Measurements from ENCODE around the gene KCTD7.
"Not testable (repeated sequence)": the region's sequence is repeated elsewhere in the genome, so short reads cannot be mapped to it uniquely, and the experiment has no call there.

KCTD7 gene

DNA sequence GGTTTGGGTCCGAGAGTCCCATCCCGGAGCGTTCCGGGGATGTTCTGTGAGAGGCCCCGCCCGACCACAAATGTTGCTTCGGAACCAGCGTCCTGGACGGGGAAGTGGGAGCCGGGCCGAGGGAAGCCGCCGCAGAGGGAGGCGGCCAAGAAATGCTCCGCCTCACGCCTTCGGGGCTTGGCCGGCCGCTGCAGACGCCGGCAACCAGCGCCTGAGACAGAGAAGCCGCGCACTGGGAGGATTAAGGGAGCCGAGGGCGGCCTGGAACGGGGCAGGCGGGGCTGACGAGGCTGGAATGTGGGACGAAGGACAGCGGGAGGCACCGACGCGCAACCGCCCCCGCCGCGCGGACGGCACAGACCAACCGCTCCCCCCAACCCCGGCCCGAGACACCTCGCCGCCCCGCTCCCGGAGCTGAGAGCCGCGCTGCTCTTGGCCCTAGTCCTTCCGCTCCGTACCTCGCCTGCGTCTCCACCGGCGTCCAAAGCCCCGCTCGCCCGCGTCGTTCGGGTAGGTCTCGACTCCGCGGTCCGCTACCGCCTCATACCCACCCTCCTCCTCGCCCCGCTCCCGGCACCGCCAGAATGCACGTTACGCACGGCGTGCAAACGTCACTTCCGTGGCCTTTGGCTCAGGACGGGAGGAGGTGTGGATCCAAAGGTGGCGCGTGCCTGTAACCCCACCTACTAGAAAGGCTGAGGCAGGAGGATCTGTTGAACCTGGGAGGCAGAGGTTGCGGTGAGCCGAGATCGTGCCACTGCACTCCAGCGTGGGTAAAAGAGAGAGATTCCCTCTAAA lies 36.7 kb upstream of the KCTD7 start:
- no peak for DNase-seq (ENCODE audit: low read depth)
- TF ChIP-seq, protein P1, sequence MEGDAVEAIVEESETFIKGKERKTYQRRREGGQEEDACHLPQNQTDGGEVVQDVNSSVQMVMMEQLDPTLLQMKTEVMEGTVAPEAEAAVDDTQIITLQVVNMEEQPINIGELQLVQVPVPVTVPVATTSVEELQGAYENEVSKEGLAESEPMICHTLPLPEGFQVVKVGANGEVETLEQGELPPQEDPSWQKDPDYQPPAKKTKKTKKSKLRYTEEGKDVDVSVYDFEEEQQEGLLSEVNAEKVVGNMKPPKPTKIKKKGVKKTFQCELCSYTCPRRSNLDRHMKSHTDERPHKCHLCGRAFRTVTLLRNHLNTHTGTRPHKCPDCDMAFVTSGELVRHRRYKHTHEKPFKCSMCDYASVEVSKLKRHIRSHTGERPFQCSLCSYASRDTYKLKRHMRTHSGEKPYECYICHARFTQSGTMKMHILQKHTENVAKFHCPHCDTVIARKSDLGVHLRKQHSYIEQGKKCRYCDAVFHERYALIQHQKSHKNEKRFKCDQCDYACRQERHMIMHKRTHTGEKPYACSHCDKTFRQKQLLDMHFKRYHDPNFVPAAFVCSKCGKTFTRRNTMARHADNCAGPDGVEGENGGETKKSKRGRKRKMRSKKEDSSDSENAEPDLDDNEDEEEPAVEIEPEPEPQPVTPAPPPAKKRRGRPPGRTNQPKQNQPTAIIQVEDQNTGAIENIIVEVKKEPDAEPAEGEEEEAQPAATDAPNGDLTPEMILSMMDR (IDR thresholded peaks at IDR 0.05; ENCODE audit: control insufficient read depth, insufficient read depth, low read depth, low read length, missing control alignments) = no peak
- H3K4me3 ChIP-seq (ENCODE audit: control insufficient read depth, low read depth, low read length) = peak overlapping the region; percentile 94

DNA sequence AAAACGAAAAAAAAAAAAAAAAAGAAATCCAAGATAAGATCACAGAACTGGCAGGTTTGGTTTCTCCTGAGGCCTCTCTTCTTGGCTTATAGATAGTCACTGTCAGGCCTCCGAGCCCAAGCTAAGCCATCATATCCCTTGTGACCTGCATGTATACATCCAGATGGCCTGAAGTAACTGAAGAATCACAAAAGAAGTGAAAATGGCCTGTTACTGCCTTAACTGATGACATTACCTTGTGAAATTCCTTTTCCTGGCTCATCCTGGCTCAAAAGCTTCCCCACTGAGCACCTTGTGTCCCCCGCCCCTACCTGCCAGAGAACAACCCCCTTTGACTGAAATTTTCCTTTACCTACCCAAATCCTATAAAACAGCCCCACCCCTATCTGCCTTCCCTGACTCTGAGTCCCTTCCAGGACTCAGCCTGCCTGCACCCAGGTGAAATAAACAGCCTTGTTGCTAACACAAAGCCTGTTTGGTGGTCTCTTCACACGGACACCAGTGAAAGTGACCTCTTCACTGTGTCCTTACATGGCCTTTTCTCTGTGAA lies 36.0 kb upstream of the KCTD7 start:
- not testable (repeated sequence) for DNase-seq (ENCODE audit: low read depth)
- H3K4me3 ChIP-seq (ENCODE audit: control insufficient read depth, low read depth, low read length) = peak overlapping the region; percentile 94

DNA sequence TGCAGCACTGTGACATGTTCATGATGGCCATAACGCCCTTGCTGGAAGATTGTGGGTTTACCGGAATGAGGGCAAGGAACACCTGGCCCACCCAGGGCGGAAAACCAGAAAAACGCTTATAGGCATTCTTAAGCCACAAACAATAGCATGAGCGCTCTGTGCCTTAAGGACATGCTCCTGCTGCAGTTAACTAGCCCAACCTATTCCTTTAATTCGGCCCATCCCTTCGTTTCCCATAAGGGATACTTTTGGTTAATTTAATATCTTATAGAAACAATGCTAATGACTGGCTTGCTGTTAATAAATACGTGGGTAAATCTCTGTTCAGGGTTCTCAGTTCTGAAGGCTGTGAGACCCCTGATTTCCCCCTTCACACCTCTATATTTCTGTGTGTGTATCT lies 34.6 kb upstream of the KCTD7 start:
- DNase-seq (ENCODE audit: low read depth); H3K4me3 ChIP-seq (ENCODE audit: control insufficient read depth, low read depth, low read length): not testable (repeated sequence)

DNA sequence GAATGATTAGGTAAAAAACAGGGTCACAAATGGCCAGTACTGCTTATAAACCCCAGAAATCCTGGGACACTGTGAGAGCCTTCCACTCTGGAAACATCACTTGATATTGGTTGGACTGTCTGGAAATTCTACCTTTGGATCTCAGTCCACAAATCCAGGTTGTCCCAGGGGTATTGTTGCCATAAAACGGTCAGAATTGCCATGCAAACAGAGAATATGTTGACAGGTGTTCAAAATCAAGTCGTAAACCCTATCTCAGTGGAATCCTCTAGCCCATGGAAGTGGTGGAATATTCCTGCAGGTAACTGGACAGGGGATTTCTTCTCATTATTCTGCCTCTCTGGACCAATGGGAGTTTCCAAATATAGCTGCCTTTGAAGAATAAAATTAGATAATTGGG lies 31.2 kb upstream of the KCTD7 start:
- TF ChIP-seq, protein P1 (IDR thresholded peaks at IDR 0.05; ENCODE audit: control insufficient read depth, insufficient read depth, low read depth, low read length, missing control alignments) = no peak
- no peak for DNase-seq (ENCODE audit: low read depth)
- H3K4me3 ChIP-seq (ENCODE audit: control insufficient read depth, low read depth, low read length) = no peak overlapping the region

DNA sequence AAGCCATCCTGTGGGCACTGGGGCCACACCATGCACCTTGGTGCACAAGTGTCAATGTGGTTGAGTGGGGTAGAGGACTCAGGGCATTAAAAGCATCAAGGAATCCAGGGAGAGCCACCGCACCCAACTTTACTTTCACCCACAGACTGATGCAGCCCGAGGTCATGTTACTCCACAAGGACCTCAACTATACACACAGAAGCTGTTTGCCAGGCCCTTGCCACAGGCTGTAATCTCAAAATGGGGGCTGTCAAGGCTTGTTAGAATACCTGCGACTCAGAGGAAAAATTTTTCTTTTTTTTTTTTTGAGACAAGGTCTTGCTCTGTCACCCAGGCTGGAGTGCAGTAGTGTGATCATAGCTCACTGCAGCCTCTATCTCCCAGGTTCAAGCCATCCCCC lies 26.5 kb upstream of the KCTD7 start:
- no peak for DNase-seq (ENCODE audit: low read depth)
- TF ChIP-seq, protein P1 (IDR thresholded peaks at IDR 0.05; ENCODE audit: control insufficient read depth, insufficient read depth, low read depth, low read length, missing control alignments) = no peak
- no peak overlapping the region for H3K4me3 ChIP-seq (ENCODE audit: control insufficient read depth, low read depth, low read length)

DNA sequence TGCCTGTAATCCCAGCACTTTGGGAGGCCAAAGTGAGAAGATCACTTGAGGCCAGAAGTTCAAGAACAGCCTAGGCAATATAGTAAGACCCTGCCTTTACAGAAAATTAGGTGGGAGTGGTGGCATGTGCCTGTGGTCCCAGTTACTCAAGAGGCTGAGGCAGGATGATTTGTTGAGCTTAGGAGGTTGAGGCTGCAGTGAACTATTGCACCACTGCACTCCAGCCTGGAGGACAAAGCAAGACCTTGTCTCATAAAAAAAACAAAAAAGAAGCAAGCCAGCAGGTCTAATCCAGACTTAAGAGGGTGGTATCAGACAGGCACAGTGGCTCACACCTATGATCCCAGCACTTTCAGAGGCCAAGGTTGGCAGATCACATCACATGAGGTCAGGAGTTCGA lies 24.5 kb upstream of the KCTD7 start:
- TF ChIP-seq, protein P1 (IDR thresholded peaks at IDR 0.05; ENCODE audit: control insufficient read depth, insufficient read depth, low read depth, low read length, missing control alignments) = no peak
- no peak for DNase-seq (ENCODE audit: low read depth)
- no peak overlapping the region for H3K4me3 ChIP-seq (ENCODE audit: control insufficient read depth, low read depth, low read length)

DNA sequence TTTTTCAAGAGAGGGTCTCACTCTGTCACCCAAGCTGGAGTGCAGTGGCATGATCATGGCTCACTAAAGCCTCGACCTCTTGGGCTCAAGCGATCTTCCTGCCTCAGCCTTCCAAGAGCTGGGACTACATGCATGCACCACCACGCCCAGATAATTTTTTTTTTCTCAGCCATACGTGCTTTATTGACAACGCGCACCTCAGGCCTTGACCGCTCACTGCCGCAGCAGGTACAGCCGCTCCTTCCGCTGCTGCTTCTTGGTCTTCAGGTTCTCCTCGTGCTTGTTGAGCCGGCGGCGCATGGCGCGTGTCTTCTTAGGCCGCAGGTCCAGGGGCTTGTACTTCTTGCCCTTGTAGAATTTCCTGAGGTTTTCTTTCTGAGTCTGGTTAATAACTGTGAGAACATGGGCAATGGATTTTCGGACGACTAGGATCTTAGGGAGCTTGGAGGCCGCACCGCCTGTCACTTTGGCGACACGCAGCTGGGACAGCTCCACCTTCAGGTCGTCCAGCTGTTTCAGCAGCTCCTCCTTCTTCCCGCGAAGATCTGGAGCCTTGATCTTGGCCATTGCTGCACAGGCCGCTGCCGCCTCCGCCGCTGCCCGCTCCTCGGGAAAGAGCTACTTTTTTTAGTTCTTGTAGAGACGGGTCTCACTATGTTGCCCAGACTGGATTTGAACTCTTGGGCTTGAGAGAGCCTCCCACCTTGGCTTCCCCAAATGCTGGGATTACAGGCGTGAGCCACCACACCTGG lies 22.0 kb upstream of the KCTD7 start:
- not testable (repeated sequence) for DNase-seq (ENCODE audit: low read depth); H3K4me3 ChIP-seq (ENCODE audit: control insufficient read depth, low read depth, low read length)

DNA sequence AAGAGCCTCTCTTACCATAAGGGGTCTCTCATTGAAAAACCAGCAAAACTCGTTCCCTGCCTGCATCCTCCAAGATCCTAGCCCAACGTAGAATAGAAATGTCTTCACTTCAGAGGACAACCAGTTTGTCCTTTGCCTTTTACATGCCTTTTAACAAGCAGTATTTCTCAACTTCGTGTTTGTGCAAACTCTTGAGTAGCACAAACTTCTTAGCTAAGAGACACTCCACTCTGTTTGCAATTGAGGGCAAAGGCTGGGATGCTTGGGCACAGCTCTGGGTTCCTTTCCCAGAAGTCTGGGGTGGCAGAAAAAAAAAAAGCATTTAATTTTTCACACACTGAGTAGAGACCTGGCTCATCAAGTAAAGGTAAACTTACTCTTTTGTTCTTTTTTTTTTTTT lies 19.5 kb upstream of the KCTD7 start:
- DNase-seq (ENCODE audit: low read depth) = no peak
- H3K4me3 ChIP-seq (ENCODE audit: control insufficient read depth, low read depth, low read length) = no peak overlapping the region
- TF ChIP-seq, protein P1 (IDR thresholded peaks at IDR 0.05; ENCODE audit: control insufficient read depth, insufficient read depth, low read depth, low read length, missing control alignments) = no peak

DNA sequence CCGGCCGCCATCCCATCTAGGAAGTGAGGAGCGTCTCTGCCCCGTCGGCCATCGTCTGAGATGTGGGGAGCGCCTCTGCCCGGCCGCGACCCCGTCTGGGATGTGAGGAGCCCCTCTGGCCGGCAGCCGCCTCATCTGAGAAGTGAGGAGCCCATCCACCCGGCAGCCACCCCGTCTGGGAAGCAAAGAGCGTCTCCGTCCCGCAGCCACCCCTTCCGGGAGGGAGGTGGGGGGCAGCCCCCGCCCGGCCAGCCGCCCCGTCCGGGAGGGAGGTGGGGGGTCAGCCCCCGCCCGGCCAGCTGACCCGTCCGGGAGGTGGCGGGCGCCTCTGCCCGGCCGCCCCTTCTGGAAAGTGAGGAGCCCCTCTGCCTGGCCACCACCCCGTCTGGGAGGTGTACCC lies 14.1 kb upstream of the KCTD7 start:
- not testable (repeated sequence) for H3K4me3 ChIP-seq (ENCODE audit: control insufficient read depth, low read depth, low read length)

More for the DNA sequence above, 14.1 kb upstream of the KCTD7 start:
- not testable (repeated sequence) for DNase-seq (ENCODE audit: low read depth)

All from AG09309 (cell line).